Lung (tissue), 12 donors: ENCODE data around the gene CSTPP1. TPM values are rescaled to one million over a fixed set of nuclear protein-coding genes. Genes with fewer than 3 reads are reported as not detected.

Source experiments
- ATAC-seq: fragments of 200-7000 bp; cut with Tn5 transposase; one replicate; pipeline ENCODE4 v1.9.1; 2020; ENCODE audit warnings: moderate number of reproducible peaks; ENCODE audit not compliant: insufficient read depth, low FRiP score
- DNase-seq, 3 donors: peaks; one replicate each; pipeline ENCODE4 v3.0.0-alpha.2; 2013 to 2017
- H3K27ac ChIP-seq, 2 donors: one replicate each; pipeline ENCODE4 v1.5.1; 2013; ENCODE audit warnings: mild to moderate bottlenecking in 2 of 2, moderate library complexity in 2 of 2, control low read depth in 1 of 2, inconsistent platforms in 1 of 2, low read depth in 1 of 2, low read length in 1 of 2
- H3K27me3 ChIP-seq, 3 donors: one replicate each; pipeline ENCODE4 v1.5.1; 2013; ENCODE audit warnings: low read length in 2 of 3; ENCODE audit not compliant: control insufficient read depth in 3 of 3, insufficient read depth in 3 of 3
- H3K36me3 ChIP-seq, 4 donors: one replicate each; pipeline ENCODE4 v1.5.1; 2013; ENCODE audit warnings: low read length in 4 of 4, mild to moderate bottlenecking in 1 of 4, moderate library complexity in 1 of 4; ENCODE audit not compliant: control insufficient read depth in 4 of 4, insufficient read depth in 4 of 4
- H3K4me1 ChIP-seq, 5 donors: one replicate each; pipeline ENCODE4 v1.5.1; 2013; ENCODE audit warnings: low read length in 5 of 5, mild to moderate bottlenecking in 2 of 5, moderate library complexity in 1 of 5; ENCODE audit not compliant: control insufficient read depth in 5 of 5, insufficient read depth in 5 of 5
- H3K4me3 ChIP-seq: one replicate; pipeline ENCODE4 v1.5.1; 2013; ENCODE audit warnings: mild to moderate bottlenecking, control low read depth, moderate library complexity
- H3K9ac ChIP-seq, 2 donors: one replicate each; pipeline ENCODE4 v1.5.1; 2013; ENCODE audit warnings: low read length in 2 of 2, control low read depth in 1 of 2; ENCODE audit not compliant: insufficient read depth in 1 of 2
- H3K9me3 ChIP-seq, 4 donors: one replicate each; pipeline ENCODE4 v1.5.1; 2013; ENCODE audit warnings: low read length in 3 of 4, mild to moderate bottlenecking in 1 of 4, moderate library complexity in 1 of 4; ENCODE audit not compliant: control insufficient read depth in 4 of 4, insufficient read depth in 3 of 4
- WGBS, 2 donors: extraction: QIAGEN DNeasy Blood & Tissue Kit; methylation state at CpG; one replicate each; pipeline ENCODE4 v1.1.7; 2013; 5-methylcytosine and 5-hydroxymethylcytosine counted together
- polyA plus RNA-seq, 2 donors: library from polyadenylated mRNA; stranded (reverse); fragments of 200-250 nt; gene quantifications; one replicate each; pipeline ENCODE4 v1.2.1, GENCODE V29; 2013
- total RNA-seq, 2 donors: library from RNA; depleted of rRNA in 1 of 2; stranded (reverse); fragments of >200 nt in 1 of 2; gene quantifications; one replicate each; pipeline ENCODE4 v1.2.1, GENCODE V29; 2014 to 2021
- TF ChIP-seq, protein P1 (sequence below): IDR thresholded peaks from 2 replicates; pipeline ENCODE4 v1.5.1; 2012; ENCODE audit warnings: mild to moderate bottlenecking; ENCODE audit errors: control extremely low read depth, extremely low read depth
- donor health status: control.
- donor health status: control.
- donor health status: Bipolar disorder and iron deficiency.
- donor health status: healthy.
- donor health status: DM: yes; HTN: yes; CAD: no.

CSTPP1 gene
- total and polyA plus RNA-seq, 4 donors, result 26.0 to 45.8 (median 34.4) TPM

DNA sequence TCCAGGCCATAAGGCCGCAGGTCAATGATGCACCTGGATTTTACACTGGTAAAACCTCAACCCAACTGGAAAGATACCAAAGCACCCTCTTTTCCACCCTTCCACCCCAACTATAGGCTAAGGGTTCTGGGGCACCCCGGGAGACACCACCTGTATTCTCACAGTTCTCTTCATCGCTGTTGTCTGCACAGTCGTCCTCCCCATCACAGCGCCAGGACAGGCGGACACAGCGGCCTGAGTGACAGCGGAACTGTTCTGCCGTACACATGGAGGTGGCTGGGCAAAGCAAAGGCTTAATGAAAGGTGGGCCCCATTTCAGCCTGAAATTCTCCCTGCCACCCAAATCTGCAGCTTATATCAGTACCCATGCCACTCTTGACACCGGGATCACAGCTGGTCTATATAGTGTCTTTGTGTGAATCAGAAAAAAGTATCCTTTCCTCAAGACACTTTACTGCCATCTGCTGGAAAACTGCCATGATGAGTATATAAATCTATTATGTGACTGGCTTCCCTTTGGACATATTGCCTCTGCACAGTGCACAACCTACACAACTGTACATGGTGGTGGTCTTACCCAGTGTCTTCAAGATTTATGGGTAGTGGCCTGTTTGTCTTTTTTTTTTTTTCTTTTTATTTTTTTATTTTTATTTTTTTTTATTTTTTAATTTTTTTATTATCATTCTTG, 39.7 kb upstream of the CSTPP1 start:
- peak in 1 of 3 donors; percentile 50 for DNase-seq

DNA sequence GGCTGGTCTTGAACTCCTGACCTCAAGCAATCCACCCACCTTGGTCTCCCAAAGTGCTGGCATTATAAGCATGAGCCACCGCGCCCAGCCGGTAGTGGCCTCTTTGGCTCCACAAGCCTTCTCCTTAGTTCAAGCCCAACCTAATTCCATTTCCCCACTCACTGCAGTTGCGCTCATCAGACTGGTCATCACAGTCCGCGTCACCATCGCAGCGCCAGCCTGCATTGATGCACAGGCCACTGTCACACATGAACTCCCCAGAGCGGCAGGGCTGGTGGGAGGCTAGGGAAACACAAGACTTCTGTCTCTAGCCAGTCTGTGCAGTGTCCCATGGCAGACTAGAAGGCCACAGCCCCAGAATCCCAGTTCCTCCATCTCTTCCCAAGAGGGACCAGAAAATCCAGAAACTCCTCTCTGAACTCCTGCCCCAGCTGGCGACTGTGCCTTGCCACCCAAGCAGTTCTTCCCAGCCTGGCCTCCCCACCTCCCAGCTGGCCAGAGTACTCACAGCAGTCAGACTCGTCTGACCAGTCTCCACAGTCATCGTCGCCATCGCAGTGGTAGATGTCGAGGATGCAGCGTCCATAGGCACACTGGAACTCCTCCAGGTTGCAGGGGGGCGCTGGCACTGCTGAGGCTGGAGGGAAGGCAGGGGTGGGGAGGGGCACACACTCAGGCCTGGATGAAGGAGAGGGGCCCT, 38.0 kb upstream of the CSTPP1 start:
- no peaks in the 10 kb centered on the region for H3K9me3 ChIP-seq
- TF ChIP-seq, protein P1, sequence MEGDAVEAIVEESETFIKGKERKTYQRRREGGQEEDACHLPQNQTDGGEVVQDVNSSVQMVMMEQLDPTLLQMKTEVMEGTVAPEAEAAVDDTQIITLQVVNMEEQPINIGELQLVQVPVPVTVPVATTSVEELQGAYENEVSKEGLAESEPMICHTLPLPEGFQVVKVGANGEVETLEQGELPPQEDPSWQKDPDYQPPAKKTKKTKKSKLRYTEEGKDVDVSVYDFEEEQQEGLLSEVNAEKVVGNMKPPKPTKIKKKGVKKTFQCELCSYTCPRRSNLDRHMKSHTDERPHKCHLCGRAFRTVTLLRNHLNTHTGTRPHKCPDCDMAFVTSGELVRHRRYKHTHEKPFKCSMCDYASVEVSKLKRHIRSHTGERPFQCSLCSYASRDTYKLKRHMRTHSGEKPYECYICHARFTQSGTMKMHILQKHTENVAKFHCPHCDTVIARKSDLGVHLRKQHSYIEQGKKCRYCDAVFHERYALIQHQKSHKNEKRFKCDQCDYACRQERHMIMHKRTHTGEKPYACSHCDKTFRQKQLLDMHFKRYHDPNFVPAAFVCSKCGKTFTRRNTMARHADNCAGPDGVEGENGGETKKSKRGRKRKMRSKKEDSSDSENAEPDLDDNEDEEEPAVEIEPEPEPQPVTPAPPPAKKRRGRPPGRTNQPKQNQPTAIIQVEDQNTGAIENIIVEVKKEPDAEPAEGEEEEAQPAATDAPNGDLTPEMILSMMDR, result no peak
- DNase-seq (peak; percentile 26 to 61 (median 61)), ATAC-seq (no peak)
- peaks cover 0 to 41% (median 15%) of the 10 kb centered on the region in 4 donors for H3K36me3 ChIP-seq
- no peak overlapping the region for H3K9ac ChIP-seq
- H3K27ac ChIP-seq, result no peak overlapping the region
- WGBS, 2 donors, result 82 to 96% methylated on average over 17 of the region's 17 CpGs
- peaks cover 0 to 5% (median 0%) of the 10 kb centered on the region in 5 donors for H3K4me1 ChIP-seq
- H3K4me3 ChIP-seq, result no peak overlapping the region
- no peaks in the 10 kb centered on the region for H3K27me3 ChIP-seq

More for the DNA sequence above, 39.7 kb upstream of the CSTPP1 start:
- peaks cover 0 to 41% (median 18%) of the 10 kb centered on the region in 4 donors for H3K36me3 ChIP-seq
- no peak overlapping the region for H3K27ac ChIP-seq
- TF ChIP-seq, protein P1, result no peak
- 90 to 95% methylated on average over 10 of the region's 10 CpGs for WGBS, 2 donors
- no peaks in the 10 kb centered on the region for H3K9me3 ChIP-seq
- no peak overlapping the region for H3K9ac ChIP-seq
- H3K4me1 ChIP-seq, result peaks cover 0 to 5% (median 0%) of the 10 kb centered on the region in 5 donors
- no peak overlapping the region for H3K4me3 ChIP-seq
- ATAC-seq, result no peak
- no peaks in the 10 kb centered on the region for H3K27me3 ChIP-seq

DNA sequence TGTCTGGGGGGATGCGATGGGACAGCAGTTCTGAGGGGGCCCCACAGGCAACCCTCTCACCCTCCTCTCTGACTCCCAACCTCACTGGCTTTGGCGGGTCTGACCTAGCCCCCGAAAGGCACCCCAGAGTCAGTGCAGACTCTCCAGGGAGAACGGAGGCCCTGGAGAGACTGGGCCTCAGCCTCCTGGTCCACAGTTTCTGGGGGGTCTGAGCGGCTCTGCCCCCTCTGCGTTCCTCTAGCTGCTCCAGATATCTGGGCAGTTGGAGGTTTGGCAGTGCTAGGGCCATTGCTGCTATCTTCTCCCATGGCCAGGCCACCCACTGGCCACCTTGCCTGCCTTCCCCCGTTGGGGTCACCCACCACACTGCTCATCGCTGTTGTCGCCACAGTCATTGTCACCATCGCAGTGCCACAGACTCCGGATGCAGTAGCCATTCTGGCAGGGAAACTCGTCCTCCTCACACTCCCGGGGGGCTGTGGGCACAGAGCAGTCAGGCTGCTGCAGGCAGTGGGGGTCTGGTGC, 37.0 kb upstream of the CSTPP1 start:
- Histone ChIP-seq H3K4me1 (peaks cover 0 to 5% (median 0%) of the 10 kb centered on the region in 5 donors), H3K36me3 (peaks cover 0 to 35% (median 14%) of the 10 kb centered on the region in 4 donors), H3K4me3 (no peak overlapping the region), H3K9ac (no peak overlapping the region), H3K27me3 (no peaks in the 10 kb centered on the region), H3K27ac (no peak overlapping the region), H3K9me3 (no peaks in the 10 kb centered on the region)
- ATAC-seq, result no peak
- no peak for DNase-seq
- 97 to 98% methylated on average over 13 of the region's 13 CpGs for WGBS, 2 donors
- TF ChIP-seq, protein P1, result no peak
